AG10803 (cell line): Measurements from ENCODE around the gene TSPYL2.

ENCODE experiments used
- DNase-seq: peaks from one replicate; pipeline ENCODE4 v3.0.0; 2010; ENCODE audit warnings: low read depth
- H3K4me3 ChIP-seq: 2 replicates; pipeline ENCODE4 v1.5.1; 2011; ENCODE audit warnings: mild to moderate bottlenecking, low read length, control low read depth
- TF ChIP-seq, protein P1 (sequence below): conservative IDR thresholded peaks from 2 replicates; pipeline ENCODE4 v1.5.1; 2011; ENCODE audit warnings: mild to moderate bottlenecking, low read length, control low read depth, inconsistent platforms

TSPYL2 gene

DNA sequence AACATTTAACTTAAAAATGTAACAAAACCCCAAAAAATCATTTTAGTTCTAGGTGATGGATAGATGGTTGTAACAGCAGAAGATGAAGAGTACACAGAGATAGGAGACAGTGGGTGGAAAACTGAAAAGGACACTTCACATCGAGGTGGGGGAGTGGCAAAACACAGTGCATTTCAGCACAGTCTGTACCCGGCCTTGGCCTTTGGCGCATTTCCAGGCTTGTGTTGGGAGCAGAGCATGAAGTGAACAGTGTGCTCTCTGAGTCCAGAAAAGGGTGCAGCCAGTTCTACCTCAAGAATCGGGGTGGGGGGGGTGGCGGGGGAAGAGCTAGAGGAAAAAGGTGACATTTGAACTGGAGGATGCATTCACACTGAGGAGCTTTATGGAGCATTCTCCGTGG is 4.3 kb downstream of the TSPYL2 start:
- no peak for DNase-seq
- H3K4me3 ChIP-seq = no peak overlapping the region
- TF ChIP-seq, protein P1, sequence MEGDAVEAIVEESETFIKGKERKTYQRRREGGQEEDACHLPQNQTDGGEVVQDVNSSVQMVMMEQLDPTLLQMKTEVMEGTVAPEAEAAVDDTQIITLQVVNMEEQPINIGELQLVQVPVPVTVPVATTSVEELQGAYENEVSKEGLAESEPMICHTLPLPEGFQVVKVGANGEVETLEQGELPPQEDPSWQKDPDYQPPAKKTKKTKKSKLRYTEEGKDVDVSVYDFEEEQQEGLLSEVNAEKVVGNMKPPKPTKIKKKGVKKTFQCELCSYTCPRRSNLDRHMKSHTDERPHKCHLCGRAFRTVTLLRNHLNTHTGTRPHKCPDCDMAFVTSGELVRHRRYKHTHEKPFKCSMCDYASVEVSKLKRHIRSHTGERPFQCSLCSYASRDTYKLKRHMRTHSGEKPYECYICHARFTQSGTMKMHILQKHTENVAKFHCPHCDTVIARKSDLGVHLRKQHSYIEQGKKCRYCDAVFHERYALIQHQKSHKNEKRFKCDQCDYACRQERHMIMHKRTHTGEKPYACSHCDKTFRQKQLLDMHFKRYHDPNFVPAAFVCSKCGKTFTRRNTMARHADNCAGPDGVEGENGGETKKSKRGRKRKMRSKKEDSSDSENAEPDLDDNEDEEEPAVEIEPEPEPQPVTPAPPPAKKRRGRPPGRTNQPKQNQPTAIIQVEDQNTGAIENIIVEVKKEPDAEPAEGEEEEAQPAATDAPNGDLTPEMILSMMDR = no peak

DNA sequence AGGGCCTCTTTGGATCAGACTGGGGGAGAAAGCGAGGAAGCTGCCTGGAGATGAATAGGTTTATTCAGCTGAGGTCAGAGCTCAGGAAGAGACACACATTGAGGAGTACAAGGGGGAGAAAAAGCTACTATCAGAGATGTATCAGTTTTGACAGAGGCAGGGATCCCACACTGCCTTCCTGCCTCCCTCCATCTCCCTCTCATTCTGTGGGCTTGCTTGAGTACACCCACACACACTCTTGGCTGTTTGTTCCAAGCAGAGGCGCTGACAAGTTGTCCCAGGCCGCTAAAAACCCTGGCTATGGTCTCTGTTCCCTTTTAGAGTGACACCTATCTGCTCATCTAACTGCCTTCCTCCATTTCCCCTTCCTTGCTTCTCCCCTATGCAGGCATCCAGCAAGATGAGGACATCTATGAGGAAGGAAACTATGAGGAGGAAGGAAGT is 5.2 kb downstream of the TSPYL2 start:
- no peak overlapping the region for H3K4me3 ChIP-seq
- DNase-seq = no peak
- TF ChIP-seq, protein P1 = no peak

DNA sequence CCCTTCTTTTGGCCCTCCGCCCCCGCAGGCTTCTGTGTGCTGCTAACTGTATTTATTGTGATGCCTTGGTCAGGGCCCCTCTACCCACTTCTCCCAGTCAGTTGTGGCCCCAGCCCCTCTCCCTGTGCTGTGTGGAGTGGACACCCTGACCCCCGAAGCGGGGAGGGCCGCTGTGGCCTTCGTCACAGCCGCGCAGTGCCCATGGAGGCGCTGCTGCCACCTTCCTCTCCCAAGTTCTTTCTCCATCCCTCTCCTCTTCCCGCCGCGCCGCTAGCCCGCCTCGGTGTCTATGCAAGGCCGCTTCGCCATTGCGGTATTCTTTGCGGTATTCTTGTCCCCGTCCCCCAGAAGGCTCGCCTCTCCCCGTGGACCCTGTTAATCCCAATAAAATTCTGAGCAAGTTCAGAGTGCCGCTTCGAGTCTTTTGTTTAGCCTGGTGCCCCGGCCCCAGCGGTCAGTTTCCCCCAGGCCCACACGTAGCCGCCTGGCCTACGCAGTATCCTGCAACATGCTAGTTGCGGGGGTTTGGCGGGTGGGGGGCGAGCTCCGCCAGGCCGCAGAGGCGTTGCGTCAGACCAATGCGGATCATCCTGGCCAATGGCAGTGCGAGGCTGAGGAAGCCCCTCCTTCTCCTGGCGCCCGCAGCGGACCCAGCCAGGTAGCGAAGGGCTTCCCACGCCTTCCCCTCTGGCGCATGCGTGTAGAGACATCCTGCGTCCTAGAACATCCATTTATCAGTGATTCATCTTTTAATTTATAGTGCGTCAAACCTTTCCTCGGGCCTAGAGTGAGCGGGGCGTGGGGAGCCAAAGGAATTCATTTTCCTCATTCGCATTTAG is 6.2 kb downstream of the TSPYL2 start:
- peak overlapping the region; percentile 51 for H3K4me3 ChIP-seq
- TF ChIP-seq, protein P1 = no peak
- peak; percentile 58 for DNase-seq

DNA sequence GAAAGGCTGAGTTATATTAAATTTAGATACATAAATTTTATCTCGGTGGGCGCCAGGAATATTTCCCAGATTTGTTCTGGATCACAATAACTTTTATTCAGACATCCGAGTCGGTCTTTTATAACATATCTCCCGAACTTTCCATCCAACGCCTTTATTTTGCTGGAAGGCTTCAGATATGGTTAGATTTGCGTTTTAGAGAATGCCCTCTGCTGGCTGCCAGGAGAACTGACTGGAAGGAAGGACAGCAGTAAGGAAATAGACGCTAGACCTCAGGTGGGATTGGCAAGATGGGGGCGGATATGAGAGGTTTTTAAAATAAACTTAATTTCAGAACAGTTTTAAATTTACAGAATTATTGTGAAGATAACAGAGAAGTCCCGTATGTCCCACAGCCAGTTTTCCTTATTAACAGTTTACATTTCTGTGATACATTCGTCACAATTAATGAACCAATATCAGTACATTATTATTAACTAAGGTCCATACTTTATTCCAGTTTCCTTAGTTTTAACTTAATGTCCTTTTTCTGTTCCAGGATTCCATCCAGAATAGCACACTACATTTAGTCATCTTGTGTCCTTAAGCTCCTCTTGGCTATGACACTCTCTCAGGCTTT is 7.2 kb downstream of the TSPYL2 start:
- TF ChIP-seq, protein P1 = peak; percentile 84
- peak overlapping the region; percentile 51 for H3K4me3 ChIP-seq
- peak; percentile 63 for DNase-seq

DNA sequence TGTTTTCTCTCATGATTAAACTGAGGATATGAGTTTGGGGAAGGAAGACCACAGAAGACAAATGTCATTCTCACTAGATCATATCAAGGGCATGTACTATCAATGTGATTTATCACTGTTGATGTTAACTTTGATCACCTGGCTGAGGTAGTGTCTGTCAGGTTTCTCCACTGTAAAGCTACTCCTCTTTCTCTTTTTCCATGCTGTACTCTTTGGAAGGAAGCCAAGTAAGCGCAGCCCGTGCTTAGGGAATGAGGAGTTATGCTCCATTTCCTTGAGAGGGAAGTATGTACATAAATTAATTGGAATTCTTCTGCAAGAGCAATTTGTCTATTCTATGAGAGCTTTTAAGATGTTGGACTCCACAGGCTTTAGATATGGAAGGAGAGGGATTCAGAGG is 7.8 kb downstream of the TSPYL2 start:
- TF ChIP-seq, protein P1 = no peak
- no peak for DNase-seq
- H3K4me3 ChIP-seq = no peak overlapping the region

DNA sequence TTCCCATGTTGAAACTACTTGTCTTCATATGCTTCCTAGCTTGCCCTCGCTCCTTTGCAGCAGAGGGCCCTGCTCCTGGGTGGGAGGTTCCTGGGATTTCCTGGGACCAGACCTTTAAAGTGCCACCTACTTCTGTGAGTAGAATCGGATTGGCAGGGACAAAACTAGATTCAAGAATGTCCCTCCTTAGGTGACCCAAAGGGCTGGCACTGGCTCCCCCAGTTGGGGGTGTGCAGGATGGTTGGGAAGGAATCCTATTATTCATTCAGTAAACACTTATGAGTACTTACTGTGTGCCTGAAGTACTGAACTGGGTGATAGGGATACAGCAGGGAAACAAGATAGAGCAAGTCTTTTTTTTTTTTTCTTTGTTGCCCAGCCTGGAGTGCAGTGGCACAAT is 9.2 kb downstream of the TSPYL2 start:
- no peak overlapping the region for H3K4me3 ChIP-seq
- no peak for DNase-seq
- TF ChIP-seq, protein P1 = no peak
